Activated CD4-positive, alpha-beta T cell treated with anti-CD3 and anti-CD28 coated beads, Interleukin-2, amount 50 U/mL, for 1 hour (primary cell): ENCODE results near the gene NAPG.
A peak's percentile ranks its signal among the peaks of the same experiment; 100 is the strongest.
"Not testable (repeated sequence)": the region's sequence is repeated elsewhere in the genome, so short reads cannot be mapped to it uniquely, and the experiment has no call there.

Source experiments
- DNase-seq: peaks from one replicate; pipeline ENCODE4 v3.0.0-alpha.2; 2020

The NAPG gene

GRCh38 chr18:10515456-10515855 is 10.4 kb upstream of the NAPG start:
- DNase-seq: no peak

GRCh38 chr18:10516078-10516477 is 9.7 kb upstream of the NAPG start:
- DNase-seq: no peak

GRCh38 chr18:10518595-10519255 is 7.1 kb upstream of the NAPG start:
- DNase-seq: no peak

GRCh38 chr18:10519366-10519765 is 6.5 kb upstream of the NAPG start:
- no peak for DNase-seq

- peak; percentile 48 for DNase-seq
These were observed 5.6 kb upstream of the NAPG start for GRCh38 chr18:10519999-10520935.

- no peak for DNase-seq
These were observed 4.3 kb upstream of the NAPG start for GRCh38 chr18:10521566-10521965.

- no peak for DNase-seq
These were observed 3.3 kb upstream of the NAPG start for GRCh38 chr18:10522574-10522973.

- DNase-seq: no peak
These were observed 2.3 kb upstream of the NAPG start for GRCh38 chr18:10523544-10523943.

- no peak for DNase-seq
These were observed 1.1 kb upstream of the NAPG start for GRCh38 chr18:10524507-10525370.

- no peak for DNase-seq
These were observed 496 bp upstream of the NAPG start for GRCh38 chr18:10525371-10525691.

- DNase-seq: no peak
These were observed 728 bp downstream of the NAPG start for GRCh38 chr18:10526561-10526949.

- no peak for DNase-seq
These were observed 2.6 kb downstream of the NAPG start for GRCh38 chr18:10528439-10528838.

- DNase-seq: no peak
These were observed 4.2 kb downstream of the NAPG start for GRCh38 chr18:10530002-10530401.

GRCh38 chr18:10530852-10531251 is 5.0 kb downstream of the NAPG start:
- no peak for DNase-seq

- no peak for DNase-seq
These were observed 7.3 kb downstream of the NAPG start for GRCh38 chr18:10533111-10533510.

- DNase-seq: no peak
These were observed 10.5 kb downstream of the NAPG start for GRCh38 chr18:10536280-10536679.

- no peak for DNase-seq
These were observed 11.9 kb downstream of the NAPG start for GRCh38 chr18:10537765-10538164.

GRCh38 chr18:10539124-10539523 is 13.3 kb downstream of the NAPG start:
- not testable (repeated sequence) for DNase-seq

- DNase-seq: no peak
These were observed 17.4 kb downstream of the NAPG start for GRCh38 chr18:10543277-10543676.

- DNase-seq: no peak
These were observed 18.4 kb downstream of the NAPG start for GRCh38 chr18:10544093-10544748.

GRCh38 chr18:10546557-10547300 is 20.9 kb downstream of the NAPG start:
- DNase-seq: no peak

- no peak for DNase-seq
These were observed 26.4 kb downstream of the NAPG start for GRCh38 chr18:10552226-10552625.
